Mononuclear cell (primary cell): ENCODE data around the gene GSK3A. TPM values are rescaled to one million over a fixed set of nuclear protein-coding genes. Genes with fewer than 3 reads are reported as not detected.

Experiments
- H3K27me3 ChIP-seq: 2 replicates; pipeline ENCODE4 v1.6.0; 2011; ENCODE audit warnings: low read length, control low read depth; ENCODE audit not compliant: insufficient read depth
- H3K4me1 ChIP-seq: 2 replicates; pipeline ENCODE4 v1.5.1; 2011; ENCODE audit warnings: mild to moderate bottlenecking, low read length, control low read depth; ENCODE audit not compliant: insufficient read depth
- H3K4me3 ChIP-seq: 2 replicates; pipeline ENCODE4 v1.5.1; 2011; ENCODE audit warnings: mild to moderate bottlenecking, low read length, moderate library complexity
- H3K9me3 ChIP-seq: 2 replicates; pipeline ENCODE4 v1.5.1; 2011; ENCODE audit warnings: low read depth, mild to moderate bottlenecking, control low read depth, low read length
- total RNA-seq: library from RNA; depleted of rRNA; stranded (reverse); fragments of >200 nt; gene quantifications from one replicate; pipeline ENCODE4 v1.2.3, GENCODE V29; 2012

GSK3A gene
- total RNA-seq, 1 donor: 13.1 TPM

DNA sequence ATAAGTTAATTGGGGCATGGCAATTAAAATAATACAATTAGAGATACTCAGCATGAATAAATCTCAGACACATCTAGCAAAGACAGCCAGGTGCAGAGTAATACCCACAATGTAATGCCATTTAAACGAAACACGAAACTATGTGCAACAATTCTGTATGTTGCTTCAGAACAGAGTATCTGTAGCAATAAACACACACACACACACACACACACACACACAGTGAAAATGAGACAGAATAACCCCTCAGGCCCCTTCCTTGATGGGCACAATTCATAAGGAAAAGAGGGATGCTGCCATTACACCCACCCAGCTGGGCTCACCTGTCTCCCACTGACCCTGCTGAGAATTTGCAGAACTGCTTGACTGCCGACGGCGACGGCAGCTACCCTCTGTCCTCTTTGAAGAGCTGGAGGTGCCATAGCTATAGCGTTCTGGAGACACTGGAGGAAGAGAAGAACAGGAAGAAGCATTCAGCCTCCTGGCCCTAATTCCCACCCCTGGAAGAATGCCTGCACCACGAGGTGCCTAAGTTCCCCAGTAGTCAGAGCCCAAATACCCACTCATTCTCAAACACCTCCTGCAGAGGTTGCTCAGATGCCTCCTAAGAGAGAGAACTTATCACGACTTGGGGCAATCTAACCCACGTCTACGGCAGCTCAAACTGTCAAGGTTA, 27.5 kb downstream of the GSK3A start:
- H3K4me3 ChIP-seq: no peak overlapping the region

DNA sequence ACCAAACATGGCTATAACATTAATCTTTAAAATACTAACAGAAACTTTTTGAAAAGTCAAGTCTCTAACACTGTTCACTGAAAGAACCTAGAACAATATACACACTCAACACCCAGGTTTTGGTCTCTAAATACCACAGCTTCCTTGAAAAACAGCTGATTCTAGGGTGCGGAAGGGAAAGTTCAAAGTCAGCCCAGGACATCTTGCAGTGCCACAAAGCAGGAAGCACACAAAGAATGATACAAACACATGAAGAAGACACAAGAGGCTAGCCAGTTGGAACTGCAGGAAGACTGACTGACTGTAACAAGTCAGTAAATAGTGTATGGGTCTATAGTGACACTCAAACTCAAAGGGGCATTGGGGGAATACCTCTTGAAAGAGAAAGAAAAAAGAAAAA, 29.5 kb downstream of the GSK3A start:
- peaks cover 63% of the 10 kb centered on the region for H3K4me1 ChIP-seq
- no peak overlapping the region for H3K4me3 ChIP-seq

More for the DNA sequence above, 27.5 kb downstream of the GSK3A start:
- peaks cover 64% of the 10 kb centered on the region for H3K4me1 ChIP-seq
- H3K27me3 ChIP-seq: no peaks in the 10 kb centered on the region
- H3K9me3 ChIP-seq: no peaks in the 10 kb centered on the region

DNA sequence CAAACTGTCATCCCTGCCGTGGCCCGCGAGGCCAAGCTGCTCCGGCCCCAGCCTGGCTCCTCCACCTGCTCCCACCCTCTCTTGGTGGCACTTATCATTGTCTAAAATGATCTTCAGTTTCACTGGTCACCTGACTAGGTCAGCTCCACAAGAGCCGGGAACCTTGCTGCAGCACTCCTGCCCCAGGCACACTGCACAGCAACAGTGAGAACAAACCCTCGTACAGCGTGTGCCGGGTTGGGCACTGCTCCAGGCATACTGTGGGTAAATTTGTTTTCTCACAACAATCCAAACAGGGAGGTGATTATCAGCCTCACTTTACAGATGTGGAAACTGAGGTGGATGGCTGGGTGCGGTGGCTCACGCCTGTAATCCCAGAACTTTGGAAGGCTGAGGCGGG, 33.8 kb downstream of the GSK3A start:
- Histone ChIP-seq H3K4me3 (no peak overlapping the region), H3K9me3 (no peaks in the 10 kb centered on the region), H3K4me1 (peaks cover 53% of the 10 kb centered on the region), H3K27me3 (no peaks in the 10 kb centered on the region)

More for the DNA sequence above, 29.5 kb downstream of the GSK3A start:
- no peaks in the 10 kb centered on the region for H3K9me3 ChIP-seq
- no peaks in the 10 kb centered on the region for H3K27me3 ChIP-seq

DNA sequence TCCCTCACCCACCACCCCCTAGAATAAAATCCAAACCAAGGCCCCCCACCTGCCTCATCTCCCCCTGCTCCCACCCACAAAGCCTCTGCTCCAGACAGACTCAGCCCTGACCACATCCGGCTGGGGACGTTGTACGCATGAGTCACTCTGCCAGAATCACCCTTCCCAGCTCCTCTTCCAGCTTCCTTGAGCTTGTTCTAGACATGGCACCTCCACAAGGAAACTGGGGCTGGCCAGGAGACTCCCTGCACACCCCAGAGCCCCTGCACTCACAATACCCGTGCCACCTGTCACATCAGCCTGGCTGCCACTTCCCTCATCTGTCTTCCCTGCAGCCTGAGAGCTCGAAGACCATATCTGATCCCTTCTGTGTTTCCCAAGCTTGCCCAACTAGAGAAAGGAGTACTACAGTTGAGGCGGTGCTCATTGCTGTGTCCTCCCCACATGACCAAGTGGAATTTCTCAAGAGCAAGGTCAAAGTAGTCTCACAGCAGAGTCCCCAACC, 34.6 kb downstream of the GSK3A start:
- H3K27me3 ChIP-seq: no peaks in the 10 kb centered on the region
- no peaks in the 10 kb centered on the region for H3K9me3 ChIP-seq
- H3K4me1 ChIP-seq: peaks cover 53% of the 10 kb centered on the region
- no peak overlapping the region for H3K4me3 ChIP-seq

DNA sequence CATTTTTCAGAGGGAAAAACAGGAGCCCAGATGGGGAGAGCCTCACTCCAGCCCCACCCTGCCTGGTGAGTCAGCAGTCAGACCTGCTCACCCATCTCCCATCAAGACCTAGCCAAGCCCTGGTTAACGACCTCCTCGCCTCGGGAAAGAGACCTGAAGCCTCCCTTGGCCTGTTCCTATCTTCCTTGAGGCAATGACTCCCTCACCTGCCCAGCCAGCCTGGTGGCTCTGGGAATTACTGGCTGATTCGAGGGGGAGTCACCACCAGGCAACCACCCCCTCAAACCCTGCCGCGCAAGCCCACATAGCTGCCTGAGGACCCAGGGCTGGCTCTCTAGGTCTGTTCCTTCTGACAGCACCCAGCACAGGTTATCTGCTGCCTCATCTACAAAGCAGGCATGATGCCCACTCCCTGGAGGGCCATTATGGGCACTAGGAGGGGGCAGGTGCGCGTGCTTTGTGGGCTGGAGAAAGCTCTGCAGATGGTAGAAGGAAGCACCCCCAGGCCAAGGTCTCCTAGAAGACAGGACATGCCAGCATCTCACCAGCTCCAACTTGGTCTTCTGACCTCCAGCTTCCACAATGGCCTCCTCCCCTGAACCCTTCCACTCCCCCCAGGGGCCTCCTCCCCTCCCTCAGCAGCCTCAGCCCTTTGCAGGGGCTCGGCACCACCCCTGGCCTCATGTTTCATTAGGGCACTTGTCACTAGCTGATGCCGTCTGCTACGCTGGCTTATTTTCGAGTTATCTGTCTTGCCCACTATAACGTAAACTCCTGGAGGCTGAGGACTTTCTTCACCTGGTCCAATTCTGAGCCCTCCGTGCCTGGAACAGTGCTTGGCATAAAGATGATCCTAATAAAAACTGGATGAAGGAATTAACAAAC, 35.3 kb downstream of the GSK3A start:
- H3K9me3 ChIP-seq: no peaks in the 10 kb centered on the region
- no peaks in the 10 kb centered on the region for H3K27me3 ChIP-seq
- no peak overlapping the region for H3K4me3 ChIP-seq
- peaks cover 55% of the 10 kb centered on the region for H3K4me1 ChIP-seq

DNA sequence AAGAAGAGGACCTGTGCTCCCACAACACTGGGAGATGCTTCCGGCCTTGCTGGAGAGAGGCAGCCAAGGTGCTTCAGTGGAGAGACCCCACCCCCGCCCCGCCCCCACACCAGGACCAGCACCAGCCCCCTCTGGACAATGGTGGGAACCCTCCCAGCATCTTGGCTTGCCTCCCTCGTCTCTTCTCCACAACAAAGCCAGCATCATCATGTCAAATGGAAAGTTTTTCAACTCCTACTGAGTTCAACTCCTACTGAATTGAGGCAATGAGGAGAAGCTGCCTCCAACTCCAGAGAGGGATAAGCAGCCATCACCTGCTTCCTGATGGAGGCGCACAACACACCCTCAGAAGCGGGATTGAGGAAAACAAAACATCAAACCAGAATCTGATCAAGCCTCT, 37.7 kb downstream of the GSK3A start:
- Histone ChIP-seq H3K27me3 (no peaks in the 10 kb centered on the region), H3K4me3 (no peak overlapping the region), H3K4me1 (peaks cover 78% of the 10 kb centered on the region)

DNA sequence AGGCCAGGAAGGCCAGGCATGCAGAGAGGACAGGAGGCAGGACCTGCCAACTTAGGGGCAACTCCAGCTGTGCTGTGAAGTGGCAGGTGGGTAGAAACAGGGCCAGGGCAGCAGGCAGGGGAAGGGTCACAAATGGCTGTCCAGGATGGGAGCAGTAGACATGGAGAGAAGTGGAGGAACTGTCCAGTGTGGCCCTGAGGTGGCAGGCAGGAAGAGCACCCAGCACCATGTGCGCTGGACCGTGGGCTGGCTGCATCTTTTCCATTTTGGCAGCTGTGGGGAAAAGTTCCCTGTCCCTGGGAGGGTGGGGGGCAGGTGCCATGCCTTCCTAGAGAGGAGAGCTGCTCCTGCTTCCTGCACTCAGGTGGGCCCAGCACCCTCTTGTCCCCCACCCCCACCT, 38.7 kb downstream of the GSK3A start:
- Histone ChIP-seq H3K27me3 (no peaks in the 10 kb centered on the region), H3K4me3 (no peak overlapping the region), H3K9me3 (no peaks in the 10 kb centered on the region), H3K4me1 (peaks cover 79% of the 10 kb centered on the region)

More for the DNA sequence above, 37.7 kb downstream of the GSK3A start:
- H3K9me3 ChIP-seq: no peaks in the 10 kb centered on the region

DNA sequence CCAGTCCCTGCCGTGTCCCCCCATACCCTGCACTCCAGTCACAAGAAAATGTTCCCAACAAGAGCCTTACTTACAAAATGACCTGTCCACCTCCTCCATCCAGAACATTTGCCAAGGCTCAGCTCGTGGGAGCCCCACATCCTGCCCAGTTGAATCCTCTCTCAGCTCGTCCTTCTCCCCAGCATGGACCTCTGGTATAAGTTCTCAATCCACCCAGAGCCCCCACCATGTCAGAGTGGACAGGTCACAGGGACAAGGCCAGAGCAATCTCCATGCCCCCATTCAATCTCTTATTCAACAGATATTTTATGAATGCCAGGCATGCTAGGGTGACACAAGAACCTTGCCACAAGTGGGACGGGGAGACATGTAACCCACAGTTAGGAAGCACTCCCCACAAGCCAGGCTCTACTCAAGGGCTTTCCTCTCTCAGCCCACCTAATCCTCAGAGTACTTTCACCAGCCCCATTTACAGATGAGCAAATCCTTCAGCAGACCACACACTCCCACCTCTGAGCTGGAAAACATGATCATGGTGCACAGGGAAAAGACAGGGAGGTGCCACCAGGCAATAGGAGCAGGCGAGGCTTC, 40.0 kb downstream of the GSK3A start:
- no peaks in the 10 kb centered on the region for H3K27me3 ChIP-seq
- no peak overlapping the region for H3K4me3 ChIP-seq
- H3K9me3 ChIP-seq: no peaks in the 10 kb centered on the region
- H3K4me1 ChIP-seq: peaks cover 79% of the 10 kb centered on the region

DNA sequence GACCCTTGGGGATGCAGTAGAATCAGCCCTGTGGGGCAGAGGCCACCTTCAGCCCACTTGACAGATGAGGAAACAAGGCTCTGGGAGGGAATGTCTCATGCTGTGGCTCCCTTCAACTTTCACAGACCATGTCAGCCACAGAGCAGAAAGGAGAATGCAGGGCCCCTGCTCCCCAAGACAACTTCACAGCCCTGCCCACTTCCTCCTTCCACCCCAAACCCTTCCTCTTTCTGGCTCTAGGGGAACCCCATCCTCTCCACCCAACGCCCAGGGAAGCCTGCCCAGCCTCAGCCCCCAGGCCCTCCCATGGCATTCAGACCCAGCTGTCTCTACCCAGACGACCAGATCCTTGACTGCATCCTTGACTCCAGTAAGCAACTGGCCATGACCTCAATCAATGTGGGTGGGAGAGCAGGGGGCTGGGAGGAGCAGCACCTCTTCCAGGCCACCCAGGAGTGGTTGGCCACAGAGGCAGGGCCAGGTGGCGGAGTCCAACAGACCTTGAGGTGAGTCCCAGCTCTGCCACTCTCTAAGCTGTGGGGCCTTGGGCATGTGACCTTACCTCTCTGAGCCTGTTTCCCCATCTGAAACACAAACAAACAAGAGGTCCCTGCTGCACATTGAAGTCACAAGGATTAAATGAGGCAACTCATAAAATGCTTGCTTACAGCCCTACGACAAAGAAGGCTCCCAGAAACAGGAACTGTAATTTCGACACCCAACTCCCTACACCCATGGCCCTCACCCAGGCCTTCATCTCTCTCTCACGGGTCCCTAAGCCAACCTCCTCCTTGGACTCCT, 40.7 kb downstream of the GSK3A start:
- Histone ChIP-seq H3K4me1 (peaks cover 79% of the 10 kb centered on the region), H3K9me3 (no peaks in the 10 kb centered on the region), H3K4me3 (peak overlapping the region; percentile 10), H3K27me3 (no peaks in the 10 kb centered on the region)

DNA sequence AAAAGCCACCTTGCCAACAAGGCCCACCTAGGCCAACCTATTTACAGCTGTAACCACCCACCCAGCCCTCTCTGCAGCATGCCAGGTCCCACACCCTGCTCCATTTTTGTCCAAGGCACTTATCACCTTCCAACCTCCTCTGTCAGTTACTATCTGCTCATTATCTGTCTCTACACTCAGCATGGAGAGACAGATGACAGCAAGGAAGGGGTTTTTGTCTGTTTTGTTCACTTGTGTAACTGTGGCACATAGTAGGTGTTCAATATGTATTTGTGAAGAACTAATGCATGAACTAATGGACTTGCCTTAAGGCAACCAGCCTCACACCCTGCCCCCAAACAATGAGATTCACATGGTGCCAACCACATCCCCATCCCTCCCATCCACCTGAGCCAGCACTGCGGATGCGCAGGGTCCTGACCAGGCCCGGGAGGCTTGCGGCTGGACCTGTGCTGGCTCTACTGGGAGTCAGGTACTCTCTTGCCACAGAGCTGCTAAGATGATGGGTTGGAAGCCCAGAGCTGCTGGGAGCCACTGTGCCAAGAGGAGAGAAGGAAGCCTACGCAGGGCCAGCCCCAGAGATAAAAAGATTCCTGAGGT, 42.2 kb downstream of the GSK3A start:
- Histone ChIP-seq H3K9me3 (no peaks in the 10 kb centered on the region), H3K4me3 (no peak overlapping the region), H3K4me1 (peaks cover 91% of the 10 kb centered on the region), H3K27me3 (no peaks in the 10 kb centered on the region)

DNA sequence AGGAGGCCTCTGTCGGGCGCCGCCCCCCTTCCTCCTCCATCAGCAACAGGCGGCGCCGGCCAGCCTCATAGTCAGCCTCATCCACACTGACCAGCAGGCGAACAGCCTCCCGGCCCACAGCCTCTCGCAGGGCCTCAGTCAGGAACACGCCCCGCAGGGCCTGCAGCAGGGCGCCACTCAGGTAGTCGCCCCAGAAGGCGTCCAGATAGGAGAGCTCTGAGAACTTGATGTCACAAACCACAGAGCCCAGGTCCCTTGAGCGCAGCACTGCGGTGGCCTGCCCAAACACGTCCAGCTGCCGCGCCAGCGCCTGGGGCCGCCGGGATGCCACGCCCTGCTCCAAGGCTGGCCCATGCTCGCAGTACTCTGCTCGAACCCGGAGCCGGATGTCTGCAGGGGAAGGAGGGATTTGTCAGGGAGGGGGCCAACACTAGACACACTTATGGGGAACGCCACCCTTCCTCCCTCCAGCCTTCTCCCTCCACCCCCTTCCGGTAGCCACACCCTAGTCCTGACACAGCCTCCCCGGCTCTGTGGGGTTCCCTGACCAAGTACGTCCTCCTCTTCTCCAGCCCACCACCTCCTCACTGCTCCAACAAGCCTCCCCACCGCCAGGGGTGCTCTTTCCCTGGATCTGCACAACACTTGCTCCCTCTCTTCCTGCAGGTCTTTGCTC, 42.8 kb downstream of the GSK3A start:
- Histone ChIP-seq H3K4me1 (peaks cover 93% of the 10 kb centered on the region), H3K4me3 (peak overlapping the region; percentile 30), H3K9me3 (no peaks in the 10 kb centered on the region), H3K27me3 (no peaks in the 10 kb centered on the region)

DNA sequence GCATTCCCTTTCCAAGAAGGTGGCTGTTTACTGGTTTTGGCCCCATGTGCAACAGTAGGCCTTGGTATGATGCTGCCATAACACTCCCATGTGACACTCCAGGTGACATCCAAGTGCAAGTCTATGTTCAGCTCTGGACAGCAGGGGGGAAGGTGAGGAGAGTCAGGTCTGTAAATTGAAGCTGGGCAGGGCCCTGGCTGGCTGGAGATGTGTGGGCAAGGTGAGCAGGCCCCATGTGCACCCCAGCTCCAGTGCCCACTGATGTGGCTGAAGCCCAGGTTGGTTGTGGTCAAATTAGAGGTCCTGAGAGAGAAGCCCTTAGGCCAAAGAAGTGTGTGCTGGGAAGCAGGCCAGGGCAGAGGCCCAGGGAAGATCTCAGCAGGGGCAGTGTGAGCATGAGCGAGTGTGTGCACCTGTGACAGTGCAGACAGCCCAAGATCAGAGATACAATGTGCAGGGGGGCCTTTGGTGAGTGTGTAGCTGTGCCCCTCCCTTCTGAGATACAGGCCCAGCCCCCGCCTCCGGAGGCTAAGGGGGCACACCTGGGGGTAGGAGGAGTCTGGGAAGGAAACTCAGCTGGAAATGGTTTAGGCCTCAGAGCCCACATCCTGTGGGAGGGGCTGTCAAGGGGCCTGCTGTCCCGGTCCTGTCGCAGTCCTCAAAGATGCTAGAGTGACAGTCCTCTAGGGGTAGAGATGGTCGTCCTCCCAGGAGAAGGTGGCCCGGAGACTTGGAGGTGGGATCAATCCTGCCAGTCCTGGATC, 43.5 kb downstream of the GSK3A start:
- H3K4me1 ChIP-seq: peaks cover 91% of the 10 kb centered on the region
- no peaks in the 10 kb centered on the region for H3K9me3 ChIP-seq
- peak overlapping the region; percentile 30 for H3K4me3 ChIP-seq
- H3K27me3 ChIP-seq: no peaks in the 10 kb centered on the region

DNA sequence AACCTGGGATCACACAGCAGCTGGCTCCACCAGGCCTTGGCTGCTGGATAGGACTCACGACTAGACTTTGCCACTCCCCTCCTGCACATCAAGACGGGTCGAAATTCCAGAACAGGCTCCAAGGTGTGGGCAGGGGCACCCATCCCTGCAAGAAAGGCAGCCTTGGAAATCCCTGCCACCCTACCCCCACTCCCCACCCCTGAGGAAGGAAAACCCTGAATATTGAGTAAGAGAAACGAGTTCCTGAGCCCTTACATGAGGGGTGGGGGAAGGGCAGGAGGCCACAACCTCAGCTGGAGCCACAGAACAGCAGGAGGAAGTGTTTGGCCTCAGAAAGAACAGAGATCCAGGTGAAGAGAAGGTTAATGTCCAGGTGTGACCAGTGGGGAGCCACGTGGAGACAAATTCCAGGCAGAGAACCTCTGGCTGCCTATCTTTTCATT, 45.0 kb downstream of the GSK3A start:
- Histone ChIP-seq H3K27me3 (no peaks in the 10 kb centered on the region), H3K4me1 (peaks cover 76% of the 10 kb centered on the region), H3K9me3 (no peaks in the 10 kb centered on the region), H3K4me3 (no peak overlapping the region)
